Measurements from ENCODE around the gene MDM2. TPM values are rescaled to one million over a fixed set of nuclear protein-coding genes. Genes with fewer than 3 reads are reported as not detected.

Gene MDM2
- total RNA-seq, 4 donors from 2014 or later, result 75.9 to 99.6 (median 85.8) TPM

DNA sequence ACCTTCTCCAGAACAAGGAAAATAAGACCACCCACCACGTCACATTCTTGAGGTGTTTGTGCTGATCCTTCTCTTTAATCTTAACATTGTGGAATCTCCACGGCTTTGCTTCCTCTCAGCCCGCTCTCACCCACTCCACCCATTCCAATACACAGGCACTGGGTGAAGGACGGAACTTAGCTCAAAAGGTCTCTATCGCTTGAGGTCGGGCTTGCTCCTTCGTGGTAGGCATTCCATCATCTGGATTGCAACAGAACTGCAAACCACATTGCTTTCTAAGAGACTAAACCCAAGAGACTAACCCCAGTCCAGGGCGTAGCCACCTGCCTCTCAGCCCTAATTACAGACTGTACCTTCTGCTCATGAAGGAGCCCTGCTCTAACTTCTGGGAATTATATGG lies 24.0 kb upstream of the MDM2 start:
- peak in 1 of 2 donors; percentile 13 for TF ChIP-seq EP300 (IDR thresholded peaks at IDR 0.05)
- TF ChIP-seq CTCF (IDR thresholded peaks at IDR 0.05), result no peak
- H3K36me3 ChIP-seq, result no peaks in the 10 kb centered on the region
- WGBS, 2 donors, result 64 to 75% methylated on average over 8 of the region's 8 CpGs

DNA sequence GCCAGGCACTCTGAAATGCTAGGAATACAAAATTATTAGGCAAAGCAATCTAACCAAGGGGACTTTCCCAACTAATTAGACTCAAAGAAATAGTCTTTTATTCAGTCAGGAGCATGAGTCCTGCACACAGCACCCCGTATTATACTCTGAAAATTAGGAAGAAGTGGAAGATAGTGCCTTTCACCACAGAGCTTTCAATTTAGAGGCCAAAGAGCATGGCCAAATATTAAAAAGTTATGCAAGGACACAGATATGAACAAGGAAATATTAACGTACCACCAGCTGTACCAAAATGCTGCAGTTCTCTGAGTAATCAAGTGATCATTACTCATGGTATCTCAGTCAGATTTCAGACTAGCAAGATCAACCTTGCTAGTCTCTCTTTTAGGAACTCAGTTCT lies 22.6 kb upstream of the MDM2 start:
- Histone ChIP-seq H3K27me3 (no peaks in the 10 kb centered on the region), H3K4me3 (no peak overlapping the region), H3K4me1 (peaks cover 0 to 28% (median 20%) of the 10 kb centered on the region in 4 donors), H3K27ac (peak overlapping the region in 2 of 4 donors; percentile 49 to 92), H3K36me3 (no peaks in the 10 kb centered on the region), H3K9me3 (no peaks in the 10 kb centered on the region)
- no peak for DNase-seq (ENCODE audit: low spot score in 2 of 2)
- WGBS, 2 donors, result 49 to 52% methylated on average over 2 of the region's 2 CpGs
- TF ChIP-seq POLR2A (IDR thresholded peaks at IDR 0.05) (no peak), CTCF (IDR thresholded peaks at IDR 0.05) (no peak), EP300 (IDR thresholded peaks at IDR 0.05) (no peak)

More for the DNA sequence above, 24.0 kb upstream of the MDM2 start:
- no peak overlapping the region for H3K4me3 ChIP-seq
- no peaks in the 10 kb centered on the region for H3K27me3 ChIP-seq
- no peak for DNase-seq (ENCODE audit: low spot score in 2 of 2)
- no peak overlapping the region for H3K27ac ChIP-seq
- no peaks in the 10 kb centered on the region for H3K9me3 ChIP-seq
- H3K4me1 ChIP-seq, result peaks cover 0 to 28% (median 20%) of the 10 kb centered on the region in 4 donors

DNA sequence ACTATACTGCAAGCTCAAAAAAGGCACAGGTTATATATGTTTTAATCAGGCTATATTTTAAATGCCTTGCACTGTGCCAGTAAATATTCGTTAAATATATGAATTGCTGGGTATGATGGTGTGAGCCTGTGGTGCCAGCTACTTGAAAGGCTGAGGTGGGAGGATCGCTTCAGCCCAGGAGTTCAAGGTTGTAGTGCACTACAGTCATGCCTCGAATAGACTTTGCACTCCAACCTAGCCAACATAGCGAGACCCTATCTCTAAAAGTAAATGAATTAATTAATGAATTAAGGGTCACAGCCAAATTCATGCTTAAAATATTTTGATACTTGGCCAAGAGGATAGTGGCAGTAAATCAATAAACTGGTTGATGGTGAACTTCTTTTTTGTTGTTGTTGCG lies 22.2 kb upstream of the MDM2 start:
- TF ChIP-seq POLR2A (IDR thresholded peaks at IDR 0.05) (no peak), CTCF (IDR thresholded peaks at IDR 0.05) (no peak), EP300 (IDR thresholded peaks at IDR 0.05) (no peak)
- H3K9me3 ChIP-seq, result no peaks in the 10 kb centered on the region
- no peaks in the 10 kb centered on the region for H3K27me3 ChIP-seq
- H3K4me1 ChIP-seq, result peaks cover 0 to 28% (median 20%) of the 10 kb centered on the region in 4 donors
- H3K4me3 ChIP-seq, result no peak overlapping the region
- 83 to 90% methylated on average over 5 of the region's 5 CpGs for WGBS, 2 donors
- no peaks in the 10 kb centered on the region for H3K36me3 ChIP-seq
- H3K27ac ChIP-seq, result peak overlapping the region in 2 of 4 donors; percentile 49 to 92
- no peak for DNase-seq (ENCODE audit: low spot score in 2 of 2)

DNA sequence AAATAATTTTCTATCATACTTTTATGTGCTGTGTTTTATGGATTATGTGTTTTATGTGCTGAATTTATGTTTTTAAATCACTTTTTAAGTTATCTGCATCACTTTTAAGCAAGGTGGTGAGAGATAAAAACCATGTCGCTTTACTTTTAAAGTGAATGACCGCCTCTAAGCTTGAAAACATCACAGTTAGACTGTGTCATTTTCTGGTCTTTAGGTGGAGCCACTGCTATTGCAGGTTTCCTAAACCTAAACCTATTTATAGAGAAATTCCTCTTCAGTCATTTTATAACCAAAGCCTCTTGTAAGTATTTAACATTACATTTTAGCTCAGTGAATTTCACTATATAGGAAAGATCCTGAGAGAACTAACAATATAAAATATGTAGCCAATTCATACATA lies 21.0 kb upstream of the MDM2 start:
- 86 to 92% methylated on average over 2 of the region's 2 CpGs for WGBS, 2 donors
- TF ChIP-seq EP300 (IDR thresholded peaks at IDR 0.05) (no peak), POLR2A (IDR thresholded peaks at IDR 0.05) (no peak), CTCF (IDR thresholded peaks at IDR 0.05) (no peak)
- H3K9me3 ChIP-seq, result no peaks in the 10 kb centered on the region
- peaks cover 0 to 28% (median 20%) of the 10 kb centered on the region in 4 donors for H3K4me1 ChIP-seq
- peak overlapping the region; percentile 27 to 92 (median 73) for H3K27ac ChIP-seq
- H3K27me3 ChIP-seq, result no peaks in the 10 kb centered on the region
- H3K36me3 ChIP-seq, result no peaks in the 10 kb centered on the region
- DNase-seq (ENCODE audit: low spot score in 2 of 2), result no peak
- H3K4me3 ChIP-seq, result no peak overlapping the region

GRCh38 chr12:68788554-68789143 lies 19.3 kb upstream of the MDM2 start:
- Histone ChIP-seq H3K4me1 (peaks cover 0 to 28% (median 20%) of the 10 kb centered on the region in 4 donors), H3K27me3 (no peaks in the 10 kb centered on the region), H3K9me3 (no peaks in the 10 kb centered on the region), H3K27ac (peak overlapping the region in 1 of 4 donors; percentile 92), H3K4me3 (no peak overlapping the region), H3K36me3 (peaks cover 0 to 3% (median 0%) of the 10 kb centered on the region in 3 donors)
- 90 to 95% methylated on average over 3 of the region's 3 CpGs for WGBS, 2 donors
- DNase-seq (ENCODE audit: low spot score in 2 of 2), result no peak
- TF ChIP-seq POLR2A (IDR thresholded peaks at IDR 0.05) (no peak), EP300 (IDR thresholded peaks at IDR 0.05) (no peak), CTCF (IDR thresholded peaks at IDR 0.05) (no peak)

Data from tibial nerve (tissue), 4 donors.